GM19468 (cell line): ENCODE data around the gene SLC9A1.

Experiments used
- ATAC-seq: cut with Tn5 transposase; IDR thresholded peaks from one replicate; pipeline ENCODE4 v1.9.1; 2021; ENCODE audit warnings: mild to moderate bottlenecking, moderate library complexity, moderate number of reproducible peaks; ENCODE audit not compliant: unreplicated experiment; ENCODE audit errors: extremely low read depth

Gene SLC9A1

GRCh38 chr1:27152004-27152828 lies 2.7 kb downstream of the SLC9A1 start:
- no peak for ATAC-seq

- no peak for ATAC-seq
These were observed 4.3 kb downstream of the SLC9A1 start for GRCh38 chr1:27150641-27151040.

- ATAC-seq: no peak
These were observed 4.7 kb downstream of the SLC9A1 start for GRCh38 chr1:27150183-27150582.

GRCh38 chr1:27149762-27150113 lies 5.2 kb downstream of the SLC9A1 start:
- no peak for ATAC-seq

GRCh38 chr1:27149084-27149761 lies 5.7 kb downstream of the SLC9A1 start:
- no peak for ATAC-seq

- ATAC-seq: no peak
These were observed 6.3 kb downstream of the SLC9A1 start for GRCh38 chr1:27148591-27148990.

GRCh38 chr1:27147842-27148518 lies 6.9 kb downstream of the SLC9A1 start:
- ATAC-seq: no peak

GRCh38 chr1:27145934-27146354 lies 9.0 kb downstream of the SLC9A1 start:
- ATAC-seq: no peak

- ATAC-seq: no peak
These were observed 9.8 kb downstream of the SLC9A1 start for GRCh38 chr1:27144920-27145661.

GRCh38 chr1:27144049-27144748 lies 10.7 kb downstream of the SLC9A1 start:
- ATAC-seq: no peak

- ATAC-seq: no peak
These were observed 11.5 kb downstream of the SLC9A1 start for GRCh38 chr1:27143401-27143800.

GRCh38 chr1:27142464-27142863 lies 12.5 kb downstream of the SLC9A1 start:
- no peak for ATAC-seq

- ATAC-seq: no peak
These were observed 13.5 kb downstream of the SLC9A1 start for GRCh38 chr1:27141266-27142003.

- no peak for ATAC-seq
These were observed 14.9 kb downstream of the SLC9A1 start for GRCh38 chr1:27139980-27140379.

GRCh38 chr1:27138927-27139326 lies 16.0 kb downstream of the SLC9A1 start:
- no peak for ATAC-seq

- no peak for ATAC-seq
These were observed 16.6 kb downstream of the SLC9A1 start for GRCh38 chr1:27138368-27138767.

GRCh38 chr1:27137544-27138075 lies 17.3 kb downstream of the SLC9A1 start:
- no peak for ATAC-seq

GRCh38 chr1:27136998-27137542 lies 17.9 kb downstream of the SLC9A1 start:
- ATAC-seq: no peak

- ATAC-seq: no peak
These were observed 18.7 kb downstream of the SLC9A1 start for GRCh38 chr1:27136236-27136551.
